Activated CD8-positive, alpha-beta memory T cell treated with anti-CD3 and anti-CD28 coated beads, Interleukin-2, amount 50 U/mL, for 4 hours (primary cell): Measurements from ENCODE around the gene PIGZ.

ENCODE experiments used
- DNase-seq: peaks from one replicate; pipeline ENCODE4 v3.0.0-alpha.2; 2020

The PIGZ gene

GRCh38 chr3:196901768-196902167 is 66.9 kb downstream of the PIGZ start:
- DNase-seq, result no peak
